Left lung (tissue), 10 donors: ENCODE data around the gene OTUD4. TPM values are rescaled to one million over a fixed set of nuclear protein-coding genes. Genes with fewer than 3 reads are reported as not detected.
A peak's percentile ranks its signal among the peaks of the same experiment; 100 is the strongest.

Source experiments
- ATAC-seq: fragments of 200-7000 bp; cut with Tn5 transposase; one replicate; pipeline ENCODE4 v1.9.1; 2020; ENCODE audit warnings: moderate library complexity
- DNase-seq, 4 donors: peaks; one replicate each; pipeline ENCODE4 v3.0.0-alpha.2; 2013 to 2020
- H3K27ac ChIP-seq, 2 donors: fragments of 200-600 bp; sonication (generic) in 1 of 2; one replicate each; pipeline versions ENCODE4 v1.5.0 to v1.8.0; 2020 to 2021
- H3K27me3 ChIP-seq, 2 donors: fragments of 200-600 bp; sonication (generic) in 1 of 2; one replicate each; pipeline versions ENCODE4 v1.5.0 to v1.8.0; 2020 to 2021
- H3K36me3 ChIP-seq, 2 donors: fragments of 200-600 bp; sonication (generic) in 1 of 2; one replicate each; pipeline versions ENCODE4 v1.5.0 to v1.8.0; 2020 to 2021
- H3K4me1 ChIP-seq, 2 donors: fragments of 200-600 bp; one replicate each; pipeline ENCODE4 v1.8.0; 2021
- H3K4me3 ChIP-seq, 2 donors: fragments of 200-600 bp; sonication (generic) in 1 of 2; one replicate each; pipeline versions ENCODE4 v1.5.0 to v1.8.0; 2020 to 2021; ENCODE audit warnings: mild to moderate bottlenecking in 1 of 2
- H3K9me3 ChIP-seq, 2 donors: fragments of 200-600 bp; sonication (generic) in 1 of 2; one replicate each; pipeline versions ENCODE4 v1.5.0 to v1.8.0; 2020 to 2021
- CTCF ChIP-seq, 2 donors: fragments of 200-600 bp; sonication (generic) in 1 of 2; IDR thresholded peaks; one replicate each; pipeline versions ENCODE4 v1.5.0 to v1.8.0; 2021; ENCODE audit warnings: antibody characterized with exemption in 2 of 2
- intact Hi-C, 2 donors: fragments of 100-400 bp; cut with DNase I; formaldehyde crosslinking; loops; one replicate each; pipeline versions ENCODE4 v1.11.2 to v1.14.2; 2022
- polyA plus RNA-seq, 6 donors: library from polyadenylated mRNA; unstranded; fragments of 120-200 nt; gene quantifications; one replicate each; pipeline ENCODE4 v1.2.1, GENCODE V29; 2013; ENCODE audit not compliant: insufficient read length in 6 of 6
- total RNA-seq, 2 donors: library from RNA; stranded (reverse); fragmentation: NEBNext Ultra II Directional; extraction: Animal tissue kit (Norgen Biotek cat#: 25700); gene quantifications; one replicate each; pipeline ENCODE4 v1.2.1, GENCODE V29; 2021
- donor health status: DM: no; HTN: yes; CAD: no.
- donor health status: DM: no; HTN: no; CAD: no.

OTUD4 gene
- total and polyA plus RNA-seq, 8 donors: 33.4 to 43.6 (median 41.7) TPM

- no peaks in the 10 kb centered on the region for H3K27me3 ChIP-seq
- peak overlapping the region; percentile 3 to 51 for H3K27ac ChIP-seq
- intact Hi-C loops: no loop called here
- H3K9me3 ChIP-seq: no peaks in the 10 kb centered on the region
- ATAC-seq (peak; percentile 78), DNase-seq (peak in 1 of 4 donors; percentile 41)
- H3K4me3 ChIP-seq: no peak overlapping the region
- no peak for TF ChIP-seq CTCF (IDR thresholded peaks at IDR 0.05)
- H3K36me3 ChIP-seq: peaks cover 0 to 37% of the 10 kb centered on the region in 2 donors
- H3K4me1 ChIP-seq: peaks cover 12 to 17% of the 10 kb centered on the region in 2 donors
These were observed 49.5 kb downstream of the OTUD4 start for GRCh38 chr4:145130788-145131399.

DNA sequence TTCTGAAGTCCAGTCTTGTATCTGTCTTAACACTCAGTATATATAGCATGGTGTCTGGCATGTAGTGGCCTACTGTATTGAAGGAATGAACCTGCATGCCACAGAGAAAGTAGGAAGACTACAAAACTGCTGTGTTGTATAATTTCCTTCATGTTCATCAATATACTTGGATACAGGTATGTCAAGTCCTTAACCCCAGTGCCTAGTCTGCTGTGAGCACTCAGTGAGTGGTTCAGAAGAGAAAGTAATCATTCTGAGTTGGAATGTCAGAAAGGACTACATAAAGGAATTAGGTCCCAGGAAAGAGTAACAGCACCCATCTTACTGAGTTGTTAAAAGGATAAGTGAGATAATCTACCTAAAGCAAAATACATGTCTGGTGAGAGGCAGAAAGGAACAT lies 50.3 kb downstream of the OTUD4 start:
- no peak overlapping the region for H3K4me3 ChIP-seq
- TF ChIP-seq CTCF (IDR thresholded peaks at IDR 0.05): no peak
- ATAC-seq (no peak), DNase-seq (no peak)
- no peaks in the 10 kb centered on the region for H3K27me3 ChIP-seq
- H3K9me3 ChIP-seq: no peaks in the 10 kb centered on the region
- peaks cover 12 to 17% of the 10 kb centered on the region in 2 donors for H3K4me1 ChIP-seq
- peak overlapping the region; percentile 3 to 51 for H3K27ac ChIP-seq
- peaks cover 0 to 45% of the 10 kb centered on the region in 2 donors for H3K36me3 ChIP-seq
- intact Hi-C loops: no loop called here

DNA sequence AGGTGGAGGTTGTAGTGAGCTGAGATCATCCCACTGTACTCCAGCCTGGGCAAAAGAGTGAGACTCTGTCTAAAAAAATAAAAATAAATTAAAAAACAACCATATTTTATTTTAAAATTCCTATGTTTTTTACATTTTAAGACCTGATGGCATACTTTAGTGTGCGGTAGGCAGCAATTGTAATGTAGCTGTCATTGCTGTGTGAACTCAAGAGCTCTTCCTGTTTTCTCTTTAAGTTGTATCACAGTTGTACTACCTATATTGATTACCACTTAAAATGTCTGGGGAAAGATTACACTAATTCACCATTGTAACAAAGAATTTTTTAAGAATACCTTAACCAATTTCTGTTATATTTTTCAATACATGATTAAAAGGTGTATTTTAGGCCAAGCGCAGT lies 55.0 kb downstream of the OTUD4 start:
- H3K36me3 ChIP-seq: peaks cover 0 to 88% of the 10 kb centered on the region in 2 donors
- H3K9me3 ChIP-seq: no peaks in the 10 kb centered on the region
- intact Hi-C loops: no loop called here
- no peak overlapping the region for H3K27ac ChIP-seq
- ATAC-seq (no peak), DNase-seq (no peak)
- H3K27me3 ChIP-seq: no peaks in the 10 kb centered on the region
- H3K4me1 ChIP-seq: no peaks in the 10 kb centered on the region
- no peak for TF ChIP-seq CTCF (IDR thresholded peaks at IDR 0.05)
- no peak overlapping the region for H3K4me3 ChIP-seq

- Histone ChIP-seq H3K4me3 (no peak overlapping the region), H3K27ac (no peak overlapping the region), H3K9me3 (no peaks in the 10 kb centered on the region), H3K4me1 (peaks cover 0 to 8% of the 10 kb centered on the region in 2 donors), H3K27me3 (no peaks in the 10 kb centered on the region), H3K36me3 (peaks cover 0 to 89% of the 10 kb centered on the region in 2 donors)
- ATAC-seq (no peak), DNase-seq (no peak)
- TF ChIP-seq CTCF (IDR thresholded peaks at IDR 0.05): no peak
- intact Hi-C loops: no loop called here
These were observed 72.3 kb downstream of the OTUD4 start for GRCh38 chr4:145108128-145108527.

DNA sequence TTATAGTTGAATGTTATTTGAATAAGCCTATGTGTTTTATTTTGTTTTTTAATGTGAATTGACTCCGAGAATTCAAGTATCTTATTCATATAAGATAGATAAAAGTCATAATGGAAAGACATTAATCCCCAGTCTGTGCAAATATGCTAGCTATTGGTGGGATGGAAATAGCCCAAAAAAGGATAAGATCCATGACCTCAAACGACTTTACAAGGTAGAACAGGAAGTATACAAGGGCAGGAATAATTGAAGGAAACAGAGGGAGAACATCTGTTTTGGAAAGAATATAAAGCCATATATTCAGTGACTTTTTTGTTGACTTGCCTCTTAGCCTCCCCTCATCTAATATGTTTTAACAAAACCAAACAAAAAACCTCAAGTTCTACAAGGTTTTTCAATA lies 73.3 kb downstream of the OTUD4 start:
- Histone ChIP-seq H3K4me3 (no peak overlapping the region), H3K36me3 (peaks cover 0 to 79% of the 10 kb centered on the region in 2 donors), H3K27me3 (no peaks in the 10 kb centered on the region), H3K4me1 (peaks cover 0 to 16% of the 10 kb centered on the region in 2 donors), H3K27ac (no peak overlapping the region), H3K9me3 (no peaks in the 10 kb centered on the region)
- no peak for ATAC-seq
- no peak for TF ChIP-seq CTCF (IDR thresholded peaks at IDR 0.05)
- DNase-seq: no peak
- intact Hi-C loops: no loop called here
